Lower leg skin (tissue), 4 donors: ENCODE results near the gene HOXA7. TPM values are rescaled to one million over a fixed set of nuclear protein-coding genes. Genes with fewer than 3 reads are reported as not detected.

Source experiments
- DNase-seq, 2 donors: peaks; one replicate each; pipeline ENCODE4 v3.0.0-alpha.2; 2019; ENCODE audit warnings: low spot score in 2 of 2
- H3K4me3 ChIP-seq: fragments of 200-600 bp; sonication (generic); 2 replicates; pipeline ENCODE4 v1.5.1; 2017; ENCODE audit warnings: mild to moderate bottlenecking, low read depth; ENCODE audit not compliant: poor library complexity, severe bottlenecking
- CTCF ChIP-seq, 3 donors: fragments of 450-650 bp; IDR thresholded peaks; one replicate each; pipeline ENCODE4 v1.5.1; 2016; ENCODE audit warnings: antibody characterized with exemption in 3 of 3, mild to moderate bottlenecking in 3 of 3, moderate library complexity in 2 of 3
- POLR2A ChIP-seq, 2 donors: fragments of 450-650 bp; IDR thresholded peaks; one replicate each; pipeline ENCODE4 v1.6.1; 2016 to 2017; ENCODE audit warnings: antibody characterized with exemption in 2 of 2, mild to moderate bottlenecking in 1 of 2, moderate library complexity in 1 of 2
- WGBS, 2 donors: methylation state at CpG; one replicate each; pipeline ENCODE4 v1.1.5; 2018; 5-methylcytosine and 5-hydroxymethylcytosine counted together
- intact Hi-C: fragments of 100-400 bp; cut with DNase I; formaldehyde crosslinking; loops from one replicate; pipeline ENCODE4 v1.15.0; 2023; ENCODE audit warnings: low total_unique reads
- total RNA-seq, 4 donors: library from RNA; depleted of rRNA; stranded (reverse); fragments of >200 nt; gene quantifications; one replicate each; pipeline ENCODE4 v1.1.0, GENCODE V29; 2016

HOXA7 gene
- total RNA-seq, 4 donors from 2014 or later, result 10.0 to 26.1 (median 18.1) TPM

- intact Hi-C loops, result loop anchor here (5.0 kb wide), 1 partner anchor 288 kb away; the partner anchor contains the start of gene SKAP2
- peak; percentile 20 to 86 for DNase-seq
- TF ChIP-seq POLR2A (IDR thresholded peaks at IDR 0.05) (no peak), CTCF (IDR thresholded peaks at IDR 0.05) (no peak)
- H3K4me3 ChIP-seq, result peak overlapping the region; percentile 33
- WGBS, 2 donors, result 26 to 28% methylated on average over 13 of the region's 13 CpGs
Measured at GRCh38 chr7:27149842-27150567, 6.5 kb downstream of the HOXA7 start.

- intact Hi-C loops, result no loop called here
- 28 to 43% methylated on average over 25 to 30 of the region's 30 CpGs for WGBS, 2 donors
- DNase-seq, result peak in 1 of 2 donors; percentile 83
- no peak for TF ChIP-seq POLR2A (IDR thresholded peaks at IDR 0.05)
- no peak for TF ChIP-seq CTCF (IDR thresholded peaks at IDR 0.05)
- peak overlapping the region; percentile 13 for H3K4me3 ChIP-seq
Measured at GRCh38 chr7:27148756-27149641, 7.5 kb downstream of the HOXA7 start.

- WGBS, 2 donors, result 15 to 19% methylated on average over 21 to 28 of the region's 28 CpGs
- intact Hi-C loops, result no loop called here
- TF ChIP-seq CTCF (IDR thresholded peaks at IDR 0.05) (no peak), POLR2A (IDR thresholded peaks at IDR 0.05) (no peak)
- DNase-seq, result peak; percentile 33 to 85
- H3K4me3 ChIP-seq, result peak overlapping the region; percentile 13
Measured at GRCh38 chr7:27148031-27148755, 8.3 kb downstream of the HOXA7 start.

- H3K4me3 ChIP-seq, result peak within 1 kb of the TSS; percentile 13
- TF ChIP-seq CTCF (IDR thresholded peaks at IDR 0.05), result no peak
- no peak for TF ChIP-seq POLR2A (IDR thresholded peaks at IDR 0.05)
- WGBS, 2 donors, result 24 to 25% methylated on average over 42 to 44 of the region's 63 CpGs
- DNase-seq, result peak; percentile 74 to 92
- intact Hi-C loops, result no loop called here
Measured at GRCh38 chr7:27147199-27148030, 9.1 kb downstream of the HOXA7 start, which contains the start of gene HOXA6. HOXA6 (minus strand) TSS chr7:27147774; CDS start chr7:27147749, 25 bp downstream.
